ENCODE data around the gene ISG20.

DNA sequence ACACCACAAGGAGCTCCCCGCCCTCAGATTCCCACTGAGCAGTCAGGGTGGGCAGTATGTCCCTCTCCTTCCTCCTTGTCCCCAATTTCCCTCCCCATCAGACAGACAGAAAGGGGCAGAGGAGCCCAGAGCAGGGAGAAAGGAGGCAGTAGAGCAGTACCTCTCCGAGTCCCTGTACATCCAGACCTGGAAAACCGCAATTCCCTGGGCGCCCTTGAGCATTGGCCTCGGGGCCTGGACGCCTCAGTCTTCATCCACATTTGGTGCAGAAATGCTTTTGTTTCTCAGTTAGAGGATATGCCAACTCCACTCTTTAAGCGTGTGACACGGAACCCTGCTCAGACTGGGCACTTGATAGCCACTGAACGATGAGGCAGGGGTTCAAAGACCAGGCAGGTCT is 5.9 kb downstream of the ISG20 start:
- TF ChIP-seq FOXA1 (IDR thresholded peaks at IDR 0.05) (no peak), BHLHE40 (IDR thresholded peaks at IDR 0.05; ENCODE audit: borderline replicate concordance) (no peak), L3MBTL2 (conservative IDR thresholded peaks at IDR 0.05) (no peak), HDGF (IDR thresholded peaks at IDR 0.05; ENCODE audit: borderline replicate concordance) (no peak), SUZ12 (IDR thresholded peaks at IDR 0.05) (no peak), ARNT (IDR thresholded peaks at IDR 0.05) (no peak), SP1 (IDR thresholded peaks at IDR 0.05) (no peak), NFRKB (IDR thresholded peaks at IDR 0.05) (no peak), TARDBP (IDR thresholded peaks at IDR 0.05) (no peak), ELF4 (IDR thresholded peaks at IDR 0.05) (no peak), FOXM1 (IDR thresholded peaks at IDR 0.05; ENCODE audit: borderline replicate concordance) (no peak)
- TF ChIP-seq, protein P1, sequence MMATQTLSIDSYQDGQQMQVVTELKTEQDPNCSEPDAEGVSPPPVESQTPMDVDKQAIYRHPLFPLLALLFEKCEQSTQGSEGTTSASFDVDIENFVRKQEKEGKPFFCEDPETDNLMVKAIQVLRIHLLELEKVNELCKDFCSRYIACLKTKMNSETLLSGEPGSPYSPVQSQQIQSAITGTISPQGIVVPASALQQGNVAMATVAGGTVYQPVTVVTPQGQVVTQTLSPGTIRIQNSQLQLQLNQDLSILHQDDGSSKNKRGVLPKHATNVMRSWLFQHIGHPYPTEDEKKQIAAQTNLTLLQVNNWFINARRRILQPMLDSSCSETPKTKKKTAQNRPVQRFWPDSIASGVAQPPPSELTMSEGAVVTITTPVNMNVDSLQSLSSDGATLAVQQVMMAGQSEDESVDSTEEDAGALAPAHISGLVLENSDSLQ (IDR thresholded peaks at IDR 0.05): no peak
